ENCODE measurements around the gene GCC2.
"Not testable (repeated sequence)": the region's sequence is repeated elsewhere in the genome, so short reads cannot be mapped to it uniquely, and the experiment has no call there.

GCC2 gene

DNA sequence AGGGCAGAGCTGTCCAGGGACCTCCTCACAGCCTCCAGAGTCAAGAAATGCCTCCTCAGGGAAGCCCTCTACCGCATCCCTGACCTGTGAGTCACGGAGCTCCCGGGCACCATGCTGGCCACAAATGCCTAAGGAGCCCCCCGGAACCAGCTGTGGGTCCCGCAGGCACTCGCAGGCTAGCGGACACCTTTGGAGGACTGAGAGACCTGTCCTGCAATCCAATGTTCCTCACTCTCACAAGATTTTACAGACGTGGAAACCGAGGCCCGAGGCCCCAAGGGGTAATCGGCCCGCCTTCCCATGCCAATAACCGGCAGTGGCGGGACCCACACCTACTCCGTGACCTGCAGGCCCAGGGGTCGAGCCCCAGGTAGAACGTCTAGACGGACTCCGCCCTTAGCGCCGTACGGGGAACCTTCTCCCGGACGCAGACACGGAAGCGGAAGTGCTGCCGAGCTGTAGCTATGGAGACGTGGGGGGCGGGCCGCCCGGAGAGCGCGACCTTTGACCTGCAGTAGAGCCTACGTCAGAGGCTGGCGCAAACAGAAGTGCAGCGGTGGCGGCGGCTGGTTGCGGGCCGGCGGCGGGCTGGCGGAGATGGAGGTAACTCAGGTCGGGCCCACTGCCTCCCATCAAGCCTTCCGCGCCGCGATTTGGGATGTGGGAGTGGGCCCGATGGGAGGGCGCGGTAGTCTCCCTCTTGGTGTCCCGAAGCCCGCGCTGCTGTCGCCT lies at the start of gene GCC2:
TSS of gene GCC2 (plus strand) at position 529 of the 732 bp plus-strand sequence. CDS start at position 598, 69 bp downstream.
- peak; percentile 85 to 93 (median 90) for DNase-seq

DNA sequence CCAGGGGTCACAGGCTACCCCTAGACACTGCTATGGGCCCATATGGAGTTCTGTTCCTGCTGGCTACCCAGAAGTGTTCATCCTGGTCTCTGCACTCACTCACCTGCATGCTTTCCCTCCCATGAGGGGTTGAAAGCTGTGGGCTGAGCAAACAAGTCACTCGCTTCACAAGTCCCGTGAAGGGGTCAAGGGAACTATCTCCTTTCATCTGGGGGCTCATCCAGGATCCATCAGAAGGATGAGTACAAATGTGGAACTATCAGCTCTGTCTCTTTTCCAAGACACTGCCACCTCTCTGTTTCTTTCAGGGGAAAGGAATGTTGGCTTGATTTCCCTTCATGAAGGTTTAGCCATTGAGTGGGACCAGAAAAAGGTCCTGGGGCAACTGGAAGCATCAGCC lies 49.5 kb upstream of the GCC2 start:
- DNase-seq: no peak

- no peak for DNase-seq
Observed at GRCh38 chr2:108401800-108402199, 47.2 kb upstream of the GCC2 start.

GRCh38 chr2:108403494-108403893 lies 45.5 kb upstream of the GCC2 start:
- no peak for DNase-seq

DNA sequence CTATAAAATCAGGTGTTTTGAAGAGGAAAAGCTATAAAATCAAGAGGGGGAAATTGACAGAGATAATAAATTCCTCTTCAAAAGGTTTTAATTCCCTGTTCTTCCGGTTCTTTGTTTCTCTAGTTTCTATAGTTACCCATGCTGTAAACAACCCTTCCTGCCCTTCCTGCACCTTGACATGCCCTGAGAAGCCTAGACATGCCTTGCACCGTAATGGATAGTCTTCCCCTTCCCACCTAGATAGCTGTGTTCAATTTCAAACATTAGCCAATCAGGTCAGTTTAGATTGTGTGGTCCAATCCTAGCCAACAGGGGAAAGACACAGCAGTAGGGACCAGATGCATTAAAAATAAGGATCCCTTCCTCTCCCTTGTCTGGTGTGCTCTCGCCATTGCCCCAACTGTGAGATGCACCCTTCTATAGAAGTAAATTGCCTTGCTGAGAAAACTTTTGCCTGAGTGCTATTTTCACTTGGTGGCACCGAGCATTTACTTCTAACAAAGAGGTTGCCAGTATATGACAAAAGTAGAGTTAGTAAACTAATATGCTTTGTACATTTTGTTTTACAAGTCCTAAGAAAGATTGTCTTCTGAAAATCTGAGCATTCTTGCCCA lies 44.1 kb upstream of the GCC2 start:
- DNase-seq: no peak

DNA sequence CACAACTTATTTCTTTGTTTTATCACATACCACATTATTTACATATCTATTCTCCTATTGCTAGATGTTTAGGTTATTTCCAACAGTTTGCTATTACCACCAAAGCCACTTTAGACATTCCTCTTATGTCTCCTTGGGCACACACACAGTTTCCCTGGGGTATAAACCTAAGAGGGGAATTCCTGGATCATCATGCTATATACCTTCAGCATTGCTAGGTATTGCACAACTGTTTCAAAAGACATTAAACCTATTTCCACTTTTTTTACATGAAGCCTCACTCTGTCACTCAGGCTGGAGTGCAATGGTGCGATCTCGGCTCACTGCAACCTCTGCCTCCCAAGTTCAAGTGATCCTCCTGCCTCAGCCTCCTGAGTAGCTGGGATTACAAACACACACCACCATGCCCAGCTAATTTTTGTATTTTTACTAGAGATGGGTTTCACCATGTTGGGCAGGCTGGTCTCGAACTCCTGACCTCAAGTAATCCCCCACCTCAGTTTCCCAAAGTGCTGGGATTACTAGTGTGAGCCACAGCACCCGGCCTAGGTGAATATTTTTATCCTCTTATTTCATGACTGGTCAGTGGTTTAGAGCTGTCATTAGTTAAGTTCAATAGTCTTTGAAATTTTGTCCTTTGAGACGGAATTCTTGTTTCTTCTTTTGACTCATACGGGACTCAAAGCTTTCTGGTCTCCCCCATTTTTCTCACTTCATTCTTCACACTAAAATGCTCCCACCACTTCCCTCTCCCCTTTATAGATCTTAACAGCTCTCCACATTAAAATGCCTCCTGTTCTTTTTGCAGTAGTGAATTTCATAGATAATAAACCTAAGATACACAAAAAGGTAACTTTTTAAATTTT lies 40.9 kb upstream of the GCC2 start:
- no peak for DNase-seq

- DNase-seq: no peak
Observed at GRCh38 chr2:108409768-108410167, 39.2 kb upstream of the GCC2 start.

GRCh38 chr2:108412995-108413710 lies 35.9 kb upstream of the GCC2 start:
- DNase-seq: no peak

- no peak for DNase-seq
Observed at GRCh38 chr2:108413711-108414095, 35.3 kb upstream of the GCC2 start.

DNA sequence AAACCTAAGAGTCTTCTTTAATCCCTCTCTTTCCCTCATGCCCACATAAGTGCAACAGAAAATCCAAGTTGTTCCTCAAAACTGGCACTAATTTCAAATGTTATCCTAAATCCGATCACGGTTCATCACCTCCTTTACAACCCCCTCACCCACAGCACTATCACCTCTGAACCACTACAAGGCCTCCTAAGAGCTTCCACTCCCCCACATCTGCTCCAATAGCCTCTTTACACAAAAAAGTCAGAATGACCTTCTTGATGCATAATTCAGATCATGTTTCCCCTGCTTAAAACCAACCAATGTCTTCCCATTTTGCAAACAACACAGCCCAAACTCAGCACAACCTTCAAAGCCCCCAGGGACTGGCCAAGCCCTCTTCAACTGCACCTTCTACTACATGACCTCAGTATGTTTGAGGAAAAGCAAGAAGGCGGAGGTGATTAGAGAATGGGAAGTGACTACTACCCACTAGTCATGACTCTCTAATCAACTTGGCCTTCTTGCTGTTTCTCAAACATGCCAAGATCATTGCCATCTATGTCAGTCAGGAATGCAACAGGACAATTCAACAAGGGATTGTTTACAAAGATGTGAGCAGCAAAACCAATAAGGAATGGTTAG lies 34.6 kb upstream of the GCC2 start:
- DNase-seq: no peak

DNA sequence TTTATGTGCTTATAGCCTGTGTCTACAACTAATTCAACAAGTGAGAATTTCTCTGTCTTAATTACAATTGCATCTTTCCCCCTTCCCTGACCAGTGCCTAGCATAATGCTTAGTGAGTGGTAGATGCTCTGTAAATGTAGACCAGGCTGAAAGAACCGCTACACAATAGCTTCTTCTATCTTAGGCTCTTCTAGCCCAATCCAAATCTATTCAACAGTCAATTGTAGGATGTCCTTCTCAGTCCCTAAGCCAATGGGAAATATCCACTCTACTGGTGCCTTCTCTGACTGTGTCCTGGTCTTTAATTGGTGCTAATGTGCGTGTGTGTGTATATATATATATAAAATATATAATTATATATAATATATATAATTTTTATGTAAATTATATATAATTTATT lies 34.1 kb upstream of the GCC2 start:
- DNase-seq: no peak

DNA sequence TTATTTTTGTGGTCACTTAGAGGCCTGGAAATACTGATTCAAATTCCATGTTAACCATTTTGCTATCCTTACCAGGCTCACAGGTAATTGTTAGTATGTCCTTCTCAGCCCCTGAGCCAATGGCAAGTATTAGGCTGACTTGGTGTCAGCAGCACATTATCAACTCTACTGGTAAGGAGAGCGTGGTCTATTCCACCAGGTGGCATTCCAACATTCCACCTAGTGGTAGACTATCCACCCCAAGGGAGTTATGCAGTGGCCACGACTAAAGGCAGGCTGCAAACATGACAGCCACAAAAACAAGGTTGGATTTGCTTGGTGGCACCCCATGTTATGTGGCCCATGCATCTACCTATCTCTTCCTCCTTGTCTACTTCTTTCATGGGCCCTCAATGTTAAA lies 31.8 kb upstream of the GCC2 start:
- DNase-seq: no peak

DNA sequence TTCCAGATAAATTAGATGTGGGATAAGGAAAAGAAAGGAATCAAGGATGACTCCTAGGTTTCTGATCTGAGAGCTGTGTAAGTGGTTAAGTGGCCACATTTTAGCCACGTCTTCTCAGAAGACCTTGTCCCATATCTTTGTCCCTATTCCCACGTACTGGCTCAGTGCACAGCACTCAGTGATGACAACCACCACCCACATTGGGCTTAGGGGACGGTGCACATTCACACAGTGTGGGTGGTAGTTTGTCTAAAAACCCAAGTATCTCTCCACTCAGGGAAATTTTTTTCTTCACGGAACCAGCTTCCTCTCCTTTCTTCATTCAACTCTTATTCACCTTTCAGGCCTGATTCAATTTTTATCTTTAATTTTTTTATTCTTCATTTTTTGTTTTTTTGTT lies 30.6 kb upstream of the GCC2 start:
- no peak for DNase-seq

- DNase-seq: no peak
Observed at GRCh38 chr2:108423067-108423466, 25.9 kb upstream of the GCC2 start.

DNA sequence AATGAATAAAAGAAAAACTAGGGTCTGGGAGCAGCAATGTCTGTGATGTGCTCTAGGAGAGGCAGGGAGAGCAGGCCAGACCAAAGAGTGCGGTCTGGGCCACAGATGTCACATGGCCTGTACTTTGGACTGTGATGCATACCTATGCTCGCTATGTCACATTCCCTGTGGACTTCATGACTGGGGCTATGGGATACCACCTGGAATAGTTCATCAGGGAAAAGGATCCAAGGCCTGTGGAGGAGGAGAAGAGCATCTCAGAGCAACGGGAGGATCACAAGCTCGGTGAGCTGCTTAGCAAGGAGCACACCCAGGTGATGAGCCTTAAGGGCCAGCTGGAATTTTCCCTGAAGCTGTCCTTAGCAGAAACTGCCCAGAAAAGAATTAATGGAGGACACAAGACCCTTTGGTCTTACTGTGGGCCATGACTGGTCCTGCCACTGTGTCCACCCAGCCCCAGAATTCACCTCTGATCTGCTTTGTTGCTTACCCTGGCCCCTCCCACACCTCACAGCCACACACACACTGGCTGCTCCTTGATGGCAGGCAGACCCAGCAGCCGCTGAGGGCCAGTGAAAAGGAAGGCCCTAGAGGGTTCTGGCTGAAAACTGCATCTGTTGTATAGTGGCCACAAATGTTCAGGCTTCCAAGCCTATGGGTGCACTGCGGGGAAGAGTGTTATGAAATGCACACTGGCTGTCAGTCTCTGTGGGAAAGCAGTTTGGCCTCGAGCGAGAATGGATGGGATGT lies 25.3 kb upstream of the GCC2 start:
- DNase-seq: no peak

GRCh38 chr2:108428286-108429009 lies 20.6 kb upstream of the GCC2 start:
- no peak for DNase-seq

- DNase-seq: not testable (repeated sequence)
Observed at GRCh38 chr2:108435578-108435977, 13.4 kb upstream of the GCC2 start.

DNA sequence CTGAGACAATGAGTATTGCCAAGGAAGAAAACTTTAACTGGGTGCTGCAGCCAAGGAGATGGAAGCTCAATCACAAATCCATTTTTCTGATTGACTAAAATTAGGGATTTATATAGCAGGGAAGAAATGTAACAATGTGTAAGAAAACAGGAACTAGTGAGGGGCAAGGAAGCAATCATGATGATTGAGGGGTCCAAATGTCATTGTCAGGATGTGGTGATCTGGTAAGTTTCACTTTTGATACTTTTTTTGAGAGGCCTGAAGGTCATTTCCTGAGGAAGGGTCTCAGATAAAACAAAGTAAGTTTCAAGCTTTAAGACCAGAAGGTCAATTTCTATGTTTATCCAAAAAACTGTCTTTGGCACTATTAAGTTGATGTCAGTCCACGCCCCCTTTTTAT lies 12.0 kb upstream of the GCC2 start:
- no peak for DNase-seq

- no peak for DNase-seq
Observed at GRCh38 chr2:108441712-108442111, 7.3 kb upstream of the GCC2 start.

- DNase-seq: no peak
Observed at GRCh38 chr2:108444941-108445840, 3.8 kb upstream of the GCC2 start.
